OCI-LY1 (cell line): ENCODE results near the gene ATP11A.

Experiments
- EZH2 ChIP-seq: fragments of 200-600 bp; sonication (generic), shearing (Covaris generic); IDR thresholded peaks from 2 replicates; pipeline ENCODE4 v1.8.0; 2017; ENCODE audit warnings: borderline replicate concordance, mixed run types, mild to moderate bottlenecking, antibody characterized with exemption, low read length, moderate library complexity, mixed read lengths
- TF ChIP-seq, protein P1 (sequence below): fragments of 200-600 bp; sonication (generic), shearing (Covaris generic); IDR thresholded peaks from 2 replicates; pipeline ENCODE4 v1.5.1; 2017; ENCODE audit warnings: mild to moderate bottlenecking, antibody characterized with exemption, low read length, moderate library complexity, mixed read lengths

DNA sequence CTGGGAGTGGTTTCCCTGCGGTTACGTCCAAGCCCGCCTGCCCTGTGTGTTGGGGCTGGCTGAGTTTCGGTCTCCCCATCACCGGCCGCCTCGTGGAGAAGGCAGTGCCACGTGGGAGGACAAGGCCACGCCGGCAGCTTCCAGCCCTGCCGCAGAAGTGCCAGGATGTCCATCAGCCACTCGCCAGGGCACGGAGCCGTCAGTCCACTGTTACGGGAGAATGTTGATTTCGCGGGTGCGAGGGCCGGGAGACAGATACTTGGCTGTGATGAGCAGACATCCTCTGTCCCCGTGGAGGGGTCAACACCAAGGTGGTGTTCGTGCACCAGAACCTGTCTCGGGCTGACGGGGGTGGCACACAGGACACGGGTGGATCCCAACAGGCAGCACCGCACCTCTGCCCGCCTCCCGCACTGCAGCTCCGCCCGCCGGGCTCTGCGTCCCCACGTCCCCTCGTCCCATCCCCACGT is 192.8 kb downstream of the ATP11A start:
- TF ChIP-seq, protein P1, sequence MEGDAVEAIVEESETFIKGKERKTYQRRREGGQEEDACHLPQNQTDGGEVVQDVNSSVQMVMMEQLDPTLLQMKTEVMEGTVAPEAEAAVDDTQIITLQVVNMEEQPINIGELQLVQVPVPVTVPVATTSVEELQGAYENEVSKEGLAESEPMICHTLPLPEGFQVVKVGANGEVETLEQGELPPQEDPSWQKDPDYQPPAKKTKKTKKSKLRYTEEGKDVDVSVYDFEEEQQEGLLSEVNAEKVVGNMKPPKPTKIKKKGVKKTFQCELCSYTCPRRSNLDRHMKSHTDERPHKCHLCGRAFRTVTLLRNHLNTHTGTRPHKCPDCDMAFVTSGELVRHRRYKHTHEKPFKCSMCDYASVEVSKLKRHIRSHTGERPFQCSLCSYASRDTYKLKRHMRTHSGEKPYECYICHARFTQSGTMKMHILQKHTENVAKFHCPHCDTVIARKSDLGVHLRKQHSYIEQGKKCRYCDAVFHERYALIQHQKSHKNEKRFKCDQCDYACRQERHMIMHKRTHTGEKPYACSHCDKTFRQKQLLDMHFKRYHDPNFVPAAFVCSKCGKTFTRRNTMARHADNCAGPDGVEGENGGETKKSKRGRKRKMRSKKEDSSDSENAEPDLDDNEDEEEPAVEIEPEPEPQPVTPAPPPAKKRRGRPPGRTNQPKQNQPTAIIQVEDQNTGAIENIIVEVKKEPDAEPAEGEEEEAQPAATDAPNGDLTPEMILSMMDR: no peak
- no peak for TF ChIP-seq EZH2
